GM12865 (cell line): ENCODE measurements around the gene ABCC10.
A peak's percentile ranks its signal among the peaks of the same experiment; 100 is the strongest.

Experiments
- DNase-seq: peaks from one replicate; pipeline ENCODE4 v3.0.0; 2010; ENCODE audit warnings: low read depth
- H3K4me3 ChIP-seq: 2 replicates; pipeline ENCODE4 v1.5.1; 2011; ENCODE audit warnings: mild to moderate bottlenecking, low read depth, low read length, control low read depth
- CTCF ChIP-seq: IDR thresholded peaks from 2 replicates; pipeline ENCODE4 v1.5.1; 2011; ENCODE audit warnings: low read length, control low read depth, low read depth, inconsistent platforms; ENCODE audit not compliant: insufficient read depth; ENCODE audit errors: missing control alignments

Gene ABCC10

GRCh38 chr6:43468748-43469681, 41.7 kb downstream of the ABCC10 start:
- TF ChIP-seq CTCF: no peak
- no peak for DNase-seq
- H3K4me3 ChIP-seq: no peak overlapping the region

DNA sequence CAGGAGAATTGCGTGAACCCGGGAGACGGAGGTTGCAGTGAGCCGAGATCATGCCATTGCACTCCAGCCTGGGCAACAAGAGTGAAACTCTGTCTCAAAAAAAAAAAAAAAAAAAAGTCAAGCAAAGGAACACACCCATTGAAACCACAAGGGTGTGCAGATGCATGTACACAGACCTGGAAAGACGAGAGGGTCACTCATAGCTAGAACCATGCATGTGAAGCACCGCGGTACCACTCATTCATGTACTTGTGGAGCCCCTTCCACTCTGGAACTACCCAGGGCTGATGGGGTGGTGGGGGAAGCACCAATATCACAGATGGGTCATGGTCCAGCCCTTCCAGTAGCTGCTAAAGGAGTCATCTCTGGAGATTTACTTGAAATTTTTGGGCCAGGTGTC, 42.6 kb downstream of the ABCC10 start:
- DNase-seq: peak; percentile 75
- no peak for TF ChIP-seq CTCF
- no peak overlapping the region for H3K4me3 ChIP-seq

GRCh38 chr6:43471399-43471798, 44.1 kb downstream of the ABCC10 start:
- no peak overlapping the region for H3K4me3 ChIP-seq
- no peak for DNase-seq
- no peak for TF ChIP-seq CTCF

GRCh38 chr6:43472515-43472914, 45.2 kb downstream of the ABCC10 start:
- no peak for DNase-seq
- no peak for TF ChIP-seq CTCF
- no peak overlapping the region for H3K4me3 ChIP-seq

DNA sequence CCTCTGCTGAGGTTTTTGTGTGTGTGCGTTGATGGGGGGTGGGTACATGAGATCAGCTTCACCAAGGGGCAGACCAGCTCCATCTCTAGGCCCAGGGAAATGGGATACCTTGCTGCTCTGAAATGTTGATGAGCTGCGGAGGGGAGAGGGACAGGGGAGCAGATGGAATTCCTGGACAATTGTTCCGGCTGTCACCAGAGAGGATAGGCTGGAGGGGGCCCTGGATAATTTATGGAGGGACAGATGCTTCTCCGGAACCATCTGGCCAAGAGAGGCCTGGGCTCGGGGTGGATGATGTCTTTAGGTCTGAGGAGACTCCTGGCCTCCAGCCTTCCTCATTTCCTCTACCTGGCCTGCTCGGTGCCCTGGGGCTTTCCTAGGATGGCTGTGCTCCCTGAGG, 48.2 kb downstream of the ABCC10 start:
- H3K4me3 ChIP-seq: no peak overlapping the region
- TF ChIP-seq CTCF: no peak
- DNase-seq: no peak

DNA sequence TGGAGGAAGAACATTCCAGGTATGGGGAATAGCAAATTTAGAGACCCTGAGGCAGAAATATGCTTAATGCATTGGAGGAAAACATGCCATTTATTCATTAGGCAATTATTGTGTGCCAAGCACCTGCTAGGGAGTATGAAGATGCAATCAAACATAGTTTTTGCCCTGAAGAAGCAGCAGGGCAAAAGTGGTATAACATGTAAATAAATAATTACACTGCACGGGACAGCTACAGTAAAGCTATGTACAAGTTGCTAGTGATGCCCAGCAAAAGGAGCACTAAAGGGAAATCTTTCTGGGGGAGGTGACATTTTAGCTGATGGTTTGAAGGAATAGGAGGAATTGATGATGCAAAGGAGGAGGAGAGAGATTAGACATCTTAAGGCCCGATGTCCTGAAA, 49.4 kb downstream of the ABCC10 start:
- TF ChIP-seq CTCF: no peak
- H3K4me3 ChIP-seq: peak overlapping the region; percentile 95; the same call in 1 of the 2 replicates
- no peak for DNase-seq
